Suprapubic skin (tissue), 4 donors: ENCODE results near the gene CENPS.

Experiments
- EP300 ChIP-seq: sonication (generic); formaldehyde crosslinking; IDR thresholded peaks from one replicate; pipeline ENCODE4 v1.6.1; 2017; ENCODE audit warnings: antibody characterized with exemption
- POLR2A ChIP-seq, 2 donors: fragments of 450-650 bp; IDR thresholded peaks; one replicate each; pipeline ENCODE4 v1.6.1; 2017; ENCODE audit warnings: antibody characterized with exemption in 2 of 2, mild to moderate bottlenecking in 2 of 2, moderate library complexity in 2 of 2
- POLR2AphosphoS5 ChIP-seq, 3 donors: sonication (generic); formaldehyde crosslinking; IDR thresholded peaks; one replicate each; pipeline ENCODE4 v1.6.1; 2017; ENCODE audit warnings: antibody characterized with exemption in 3 of 3
- TF ChIP-seq, protein P1 (sequence below), 2 donors: fragments of 200-600 bp in 1 of 2; fragments of 450-650 bp in 1 of 2; sonication (generic) in 1 of 2; IDR thresholded peaks; one replicate each; pipeline ENCODE4 v1.5.1; 2016 to 2019; ENCODE audit warnings: antibody characterized with exemption in 2 of 2, mild to moderate bottlenecking in 1 of 2, moderate library complexity in 1 of 2

DNA sequence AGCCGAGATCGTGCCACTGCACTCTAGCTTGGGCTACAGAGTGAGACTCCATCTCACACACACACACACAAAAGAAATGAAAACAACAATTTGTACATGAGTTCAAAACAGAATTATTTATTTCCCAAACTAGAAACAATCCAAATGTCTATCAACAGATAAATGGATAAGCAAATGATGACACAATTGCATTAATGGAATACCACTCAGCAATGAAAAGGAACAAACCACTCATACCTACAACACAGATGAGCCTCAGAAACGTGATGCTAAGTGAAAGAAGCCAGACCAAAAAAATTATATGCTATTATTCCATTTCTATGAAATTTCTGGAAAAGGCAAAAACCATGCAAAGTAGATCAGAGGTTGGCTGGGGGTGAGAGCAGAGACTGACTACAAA, 33.4 kb upstream of the CENPS start:
- TF ChIP-seq, protein P1, sequence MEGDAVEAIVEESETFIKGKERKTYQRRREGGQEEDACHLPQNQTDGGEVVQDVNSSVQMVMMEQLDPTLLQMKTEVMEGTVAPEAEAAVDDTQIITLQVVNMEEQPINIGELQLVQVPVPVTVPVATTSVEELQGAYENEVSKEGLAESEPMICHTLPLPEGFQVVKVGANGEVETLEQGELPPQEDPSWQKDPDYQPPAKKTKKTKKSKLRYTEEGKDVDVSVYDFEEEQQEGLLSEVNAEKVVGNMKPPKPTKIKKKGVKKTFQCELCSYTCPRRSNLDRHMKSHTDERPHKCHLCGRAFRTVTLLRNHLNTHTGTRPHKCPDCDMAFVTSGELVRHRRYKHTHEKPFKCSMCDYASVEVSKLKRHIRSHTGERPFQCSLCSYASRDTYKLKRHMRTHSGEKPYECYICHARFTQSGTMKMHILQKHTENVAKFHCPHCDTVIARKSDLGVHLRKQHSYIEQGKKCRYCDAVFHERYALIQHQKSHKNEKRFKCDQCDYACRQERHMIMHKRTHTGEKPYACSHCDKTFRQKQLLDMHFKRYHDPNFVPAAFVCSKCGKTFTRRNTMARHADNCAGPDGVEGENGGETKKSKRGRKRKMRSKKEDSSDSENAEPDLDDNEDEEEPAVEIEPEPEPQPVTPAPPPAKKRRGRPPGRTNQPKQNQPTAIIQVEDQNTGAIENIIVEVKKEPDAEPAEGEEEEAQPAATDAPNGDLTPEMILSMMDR (IDR thresholded peaks at IDR 0.05), result no peak
- TF ChIP-seq POLR2AphosphoS5 (IDR thresholded peaks at IDR 0.05) (no peak), POLR2A (IDR thresholded peaks at IDR 0.05) (no peak), EP300 (no peak)
